HEK293 (cell line): Measurements from ENCODE around the gene ATXN10.

Source experiments
- HOXA7 ChIP-seq: sonication (generic); formaldehyde crosslinking; IDR thresholded peaks from 2 replicates; pipeline ENCODE4 v1.8.1; 2022; ENCODE audit warnings: missing genetic modification reagents, borderline replicate concordance
- ZNF248 ChIP-seq: fragments of 450-650 bp; formaldehyde crosslinking; IDR thresholded peaks from 2 replicates; pipeline ENCODE4 v1.5.1; 2017; ENCODE audit warnings: missing biosample characterization, missing genetic modification characterization
- ZNF639 ChIP-seq: fragments of 450-650 bp; formaldehyde crosslinking; IDR thresholded peaks from 2 replicates; pipeline ENCODE4 v1.5.1; 2016; ENCODE audit warnings: missing biosample characterization, missing genetic modification characterization
- TF ChIP-seq, protein P1 (sequence below): fragments of 450-650 bp; formaldehyde crosslinking; IDR thresholded peaks from 2 replicates; pipeline ENCODE4 v1.5.1; 2016; ENCODE audit warnings: missing biosample characterization, missing genetic modification characterization

- TF ChIP-seq HOXA7 (CRISPR knock-in tag) = no peak
- no peak for TF ChIP-seq ZNF248 (tag by site-specific recombination)
- TF ChIP-seq, protein P1, sequence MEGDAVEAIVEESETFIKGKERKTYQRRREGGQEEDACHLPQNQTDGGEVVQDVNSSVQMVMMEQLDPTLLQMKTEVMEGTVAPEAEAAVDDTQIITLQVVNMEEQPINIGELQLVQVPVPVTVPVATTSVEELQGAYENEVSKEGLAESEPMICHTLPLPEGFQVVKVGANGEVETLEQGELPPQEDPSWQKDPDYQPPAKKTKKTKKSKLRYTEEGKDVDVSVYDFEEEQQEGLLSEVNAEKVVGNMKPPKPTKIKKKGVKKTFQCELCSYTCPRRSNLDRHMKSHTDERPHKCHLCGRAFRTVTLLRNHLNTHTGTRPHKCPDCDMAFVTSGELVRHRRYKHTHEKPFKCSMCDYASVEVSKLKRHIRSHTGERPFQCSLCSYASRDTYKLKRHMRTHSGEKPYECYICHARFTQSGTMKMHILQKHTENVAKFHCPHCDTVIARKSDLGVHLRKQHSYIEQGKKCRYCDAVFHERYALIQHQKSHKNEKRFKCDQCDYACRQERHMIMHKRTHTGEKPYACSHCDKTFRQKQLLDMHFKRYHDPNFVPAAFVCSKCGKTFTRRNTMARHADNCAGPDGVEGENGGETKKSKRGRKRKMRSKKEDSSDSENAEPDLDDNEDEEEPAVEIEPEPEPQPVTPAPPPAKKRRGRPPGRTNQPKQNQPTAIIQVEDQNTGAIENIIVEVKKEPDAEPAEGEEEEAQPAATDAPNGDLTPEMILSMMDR (tag by site-specific recombination) = no peak
- TF ChIP-seq ZNF639 (tag by site-specific recombination) = no peak
Measured at GRCh38 chr22:45872659-45873263, 201.1 kb downstream of the ATXN10 start.
